K562 (cell line): ENCODE data around the gene ARID3B. TPM values are rescaled to one million over a fixed set of nuclear protein-coding genes. Genes with fewer than 3 reads are reported as not detected.

ENCODE experiments used
- AFF4 ChIP-seq: sonication (generic); formaldehyde crosslinking; IDR thresholded peaks from 2 replicates; pipeline ENCODE4 v1.8.0; 2023; ENCODE audit warnings: mild to moderate bottlenecking, missing genetic modification reagents
- GTF3C2 ChIP-seq: IDR thresholded peaks from 3 replicates; pipeline ENCODE4 v1.6.1; 2011; ENCODE audit warnings: borderline replicate concordance, mild to moderate bottlenecking, moderate library complexity; ENCODE audit not compliant: insufficient read length; ENCODE audit errors: extremely low read depth
- HNRNPK ChIP-seq: fragments of 200-400 bp; formaldehyde crosslinking; IDR thresholded peaks from one replicate; pipeline ENCODE4 v1.6.1; 2018; ENCODE audit warnings: mild to moderate bottlenecking, low read depth, low read length; ENCODE audit not compliant: poor library complexity, severe bottlenecking
- ILF3 ChIP-seq: fragments of 450-650 bp; IDR thresholded peaks from 2 replicates; pipeline ENCODE4 v1.6.1; 2018; ENCODE audit warnings: antibody characterized with exemption, mild to moderate bottlenecking, moderate library complexity, borderline replicate concordance
- STAG1 ChIP-seq: sonication (generic); formaldehyde crosslinking; IDR thresholded peaks from 2 replicates; pipeline ENCODE4 v1.5.0; 2020; ENCODE audit warnings: missing genetic modification reagents, borderline replicate concordance
- YY1 ChIP-seq, 3 experiments: IDR thresholded peaks; 2 replicates each; pipeline ENCODE4 v1.6.1; 2011; ENCODE audit warnings: low read length in 2 of 3, mild to moderate bottlenecking in 2 of 3, moderate library complexity in 2 of 3, borderline replicate concordance in 1 of 3, control low read depth in 1 of 3, low read depth in 1 of 3; ENCODE audit not compliant: insufficient read depth in 3 of 3, insufficient replicate concordance in 2 of 3, control insufficient read depth in 1 of 3, insufficient read length in 1 of 3; ENCODE audit errors: extremely low read depth in 1 of 3
- ZBTB11 ChIP-seq, 3 experiments: fragments of 200-800 bp in 1 of 3; fragments of 250-450 bp in 1 of 3; fragments of 450-650 bp in 1 of 3; sonication (Bioruptor Pico) in 1 of 3; sonication (Bioruptor generic) in 1 of 3; formaldehyde crosslinking in 1 of 3; IDR thresholded peaks; 2 replicates each; pipeline versions ENCODE4 v1.6.1 to v1.8.0; 2016 to 2022; ENCODE audit warnings: mild to moderate bottlenecking in 2 of 3, missing genetic modification characterization in 2 of 3, missing compliant biosample characterization in 1 of 3, moderate library complexity in 1 of 3
- ZBTB34 ChIP-seq: fragments of 250-450 bp; sonication (Bioruptor Pico); IDR thresholded peaks from 2 replicates; pipeline ENCODE4 v1.8.0; 2021; ENCODE audit warnings: mild to moderate bottlenecking, moderate library complexity
- ZFP30 ChIP-seq: fragments of 250-450 bp; sonication (Bioruptor Pico); IDR thresholded peaks from 2 replicates; pipeline ENCODE4 v1.8.0; 2022; ENCODE audit warnings: moderate library complexity, mild to moderate bottlenecking, inconsistent platforms, borderline replicate concordance
- ZSCAN32 ChIP-seq: fragments of 450-650 bp; formaldehyde crosslinking; IDR thresholded peaks from 2 replicates; pipeline ENCODE4 v1.4.0; 2020; ENCODE audit warnings: mild to moderate bottlenecking, moderate library complexity
- polyA plus RNA-seq, 8 experiments: library from polyadenylated mRNA; depleted of rRNA in 4 of 8; stranded (reverse) in 5 of 8; unstranded in 3 of 8; fragments of >200 nt; fragmentation: Nextera tagmentation in 2 of 8; fragmentation: Illumina TruSeq in 1 of 8; extraction: Ambion mirVana in 2 of 8; extraction: Trizol in 1 of 8; gene quantifications; 2 replicates each; pipeline versions ENCODE4 v1.2.1 to v1.2.3, GENCODE V29; 2011 to 2014; ENCODE audit warnings: inconsistent platforms in 1 of 8, missing spikeins in 1 of 8
- total RNA-seq, 7 experiments: library from RNA; depleted of rRNA in 6 of 7; stranded (reverse); fragments of >200 nt in 6 of 7; fragmentation: Illumina TruSeq in 2 of 7; extraction: Trizol in 2 of 7; gene quantifications; 2 replicates each; pipeline versions ENCODE4 v1.2.1 to v1.2.3, GENCODE V29; 2011 to 2021; ENCODE audit warnings: low replicate concordance in 1 of 7

Gene ARID3B
- total and polyA plus RNA-seq, 9 of the 15 experiments (the other 6 are each of a cell fraction or from before 2014, with no cell fraction given), result 0.32 to 15.1 (median 7.1) TPM

GRCh38 chr15:74615508-74616365 is 74.7 kb downstream of the ARID3B start, which contains the start of gene CLK3 (continued):
- TF ChIP-seq GTF3C2 (no peak), AFF4 (peak; percentile 81), ZFP30 (CRISPR knock-in tag) (no peak), ZBTB34 (CRISPR knock-in tag) (no peak), ZSCAN32 (CRISPR knock-in tag) (0 out of 2 replicates have a peak, but pooled peaks have one; percentile 40), ILF3 (peak; percentile 78; the same call in 1 of the 2 replicates), HNRNPK (peak; percentile 66), ZBTB11 (CRISPR knock-in tag; IDR thresholded peaks at IDR 0.05) (peak; percentile 92 to 99 (median 97)), YY1 (IDR thresholded peaks at IDR 0.05; ENCODE audit: borderline replicate concordance in 1 of 3, control insufficient read depth in 1 of 3, extremely low read depth in 1 of 3, insufficient read depth in 3 of 3, insufficient read length in 1 of 3, insufficient replicate concordance in 2 of 3, low read depth in 1 of 3, low read length in 2 of 3) (peak in 2 of 3 experiments; percentile 39 to 49), STAG1 (no peak; the same call in 1 of the 2 replicates)
